GM12873 (cell line): ENCODE results near the gene CCDC149.

Experiments used
- TF ChIP-seq, protein P1 (sequence below): IDR thresholded peaks from 2 replicates; pipeline ENCODE4 v1.5.1; 2012; ENCODE audit warnings: low read depth, mild to moderate bottlenecking, moderate library complexity, low read length, control low read depth; ENCODE audit not compliant: insufficient read depth; ENCODE audit errors: missing control alignments

The CCDC149 gene

DNA sequence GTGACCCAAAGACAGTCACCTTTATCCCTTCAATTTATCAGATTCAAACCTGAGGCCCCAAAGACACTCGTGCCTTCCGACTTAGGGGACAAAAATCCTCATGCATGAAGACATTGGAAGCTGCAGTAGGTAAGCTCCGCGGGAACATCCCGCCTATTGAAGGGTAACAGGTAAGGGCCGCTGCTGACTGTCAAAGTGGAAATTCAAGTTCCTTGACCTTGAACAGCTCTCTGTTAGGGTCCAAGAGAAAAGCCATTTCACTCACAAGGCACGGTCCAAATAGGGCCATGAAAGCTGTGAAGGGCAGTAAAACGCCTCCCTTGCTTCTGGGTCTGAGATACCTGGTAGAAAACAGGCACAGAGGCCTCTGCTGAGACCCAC lies 34.2 kb downstream of the CCDC149 start:
- TF ChIP-seq, protein P1, sequence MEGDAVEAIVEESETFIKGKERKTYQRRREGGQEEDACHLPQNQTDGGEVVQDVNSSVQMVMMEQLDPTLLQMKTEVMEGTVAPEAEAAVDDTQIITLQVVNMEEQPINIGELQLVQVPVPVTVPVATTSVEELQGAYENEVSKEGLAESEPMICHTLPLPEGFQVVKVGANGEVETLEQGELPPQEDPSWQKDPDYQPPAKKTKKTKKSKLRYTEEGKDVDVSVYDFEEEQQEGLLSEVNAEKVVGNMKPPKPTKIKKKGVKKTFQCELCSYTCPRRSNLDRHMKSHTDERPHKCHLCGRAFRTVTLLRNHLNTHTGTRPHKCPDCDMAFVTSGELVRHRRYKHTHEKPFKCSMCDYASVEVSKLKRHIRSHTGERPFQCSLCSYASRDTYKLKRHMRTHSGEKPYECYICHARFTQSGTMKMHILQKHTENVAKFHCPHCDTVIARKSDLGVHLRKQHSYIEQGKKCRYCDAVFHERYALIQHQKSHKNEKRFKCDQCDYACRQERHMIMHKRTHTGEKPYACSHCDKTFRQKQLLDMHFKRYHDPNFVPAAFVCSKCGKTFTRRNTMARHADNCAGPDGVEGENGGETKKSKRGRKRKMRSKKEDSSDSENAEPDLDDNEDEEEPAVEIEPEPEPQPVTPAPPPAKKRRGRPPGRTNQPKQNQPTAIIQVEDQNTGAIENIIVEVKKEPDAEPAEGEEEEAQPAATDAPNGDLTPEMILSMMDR = no peak

DNA sequence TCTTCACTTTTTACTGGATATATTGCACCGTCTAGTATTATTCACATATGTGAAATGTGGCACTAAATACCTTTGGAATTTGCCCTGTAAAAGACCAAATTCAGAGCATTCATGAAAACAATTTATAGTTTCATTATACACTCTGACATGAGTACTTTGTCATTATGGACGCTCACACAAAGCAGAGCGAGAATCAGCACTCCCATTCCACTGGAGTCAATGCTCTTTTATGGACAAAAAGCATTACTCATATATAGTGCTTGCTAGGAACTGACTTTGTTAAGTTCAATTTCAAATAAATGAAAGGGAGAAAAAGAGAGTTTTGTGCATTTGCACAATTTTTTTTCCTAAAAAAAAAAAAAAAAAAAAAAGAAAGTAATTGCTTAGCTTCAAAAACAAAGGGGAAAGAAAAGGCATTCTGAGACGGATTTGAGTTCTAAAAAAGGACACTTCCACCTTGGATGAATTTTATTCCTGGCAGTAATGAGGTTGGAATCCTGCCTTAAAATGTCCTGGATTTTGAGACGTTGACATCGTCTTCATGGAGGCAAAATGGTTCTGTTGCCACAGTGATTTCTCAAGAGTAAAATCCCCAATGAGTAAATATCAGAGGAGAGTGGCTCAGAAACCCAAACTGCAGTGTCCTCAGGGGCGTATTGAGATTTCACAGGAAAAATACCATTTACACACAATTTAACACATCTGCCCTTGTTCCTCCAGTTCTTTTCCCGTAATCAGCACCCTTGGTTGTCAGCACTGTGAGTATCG lies 34.8 kb downstream of the CCDC149 start:
- TF ChIP-seq, protein P1 = no peak

DNA sequence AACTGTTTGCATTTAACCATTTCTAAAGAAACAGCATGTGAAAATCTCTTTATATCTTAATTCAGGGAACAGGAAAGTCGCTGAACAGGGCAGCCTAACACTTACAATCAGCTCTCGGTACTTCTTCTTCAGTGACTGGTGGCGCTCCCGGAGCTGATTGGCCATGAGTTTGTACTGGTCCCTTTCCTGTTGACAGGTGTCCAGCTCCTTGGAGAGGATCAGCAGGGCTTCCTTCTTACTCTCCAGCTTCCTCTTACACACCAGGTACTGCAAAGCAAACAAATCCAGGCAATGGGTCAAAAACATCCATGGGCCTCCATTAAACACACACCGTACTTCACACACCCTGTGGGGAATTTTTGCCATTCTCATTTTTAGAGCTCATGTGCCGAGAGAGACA lies 36.4 kb downstream of the CCDC149 start:
- TF ChIP-seq, protein P1 = no peak

DNA sequence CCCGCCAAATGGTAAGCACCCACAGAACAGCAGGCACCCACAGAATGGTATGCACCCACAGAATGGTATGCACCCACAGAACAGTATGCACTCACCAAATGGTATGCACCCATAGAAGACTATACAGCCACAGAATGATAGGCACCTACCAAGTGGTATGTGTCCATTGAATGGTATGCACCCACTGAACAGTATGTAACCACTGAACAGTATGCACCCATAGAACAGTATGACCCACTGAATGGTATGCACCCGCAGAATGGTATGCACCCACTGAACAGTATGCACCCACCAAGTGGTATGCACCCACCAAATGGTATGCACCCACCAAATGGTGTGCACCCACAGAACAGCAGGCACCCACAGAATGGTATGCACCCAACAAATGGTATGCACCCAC lies 40.1 kb downstream of the CCDC149 start:
- TF ChIP-seq, protein P1 = no peak

DNA sequence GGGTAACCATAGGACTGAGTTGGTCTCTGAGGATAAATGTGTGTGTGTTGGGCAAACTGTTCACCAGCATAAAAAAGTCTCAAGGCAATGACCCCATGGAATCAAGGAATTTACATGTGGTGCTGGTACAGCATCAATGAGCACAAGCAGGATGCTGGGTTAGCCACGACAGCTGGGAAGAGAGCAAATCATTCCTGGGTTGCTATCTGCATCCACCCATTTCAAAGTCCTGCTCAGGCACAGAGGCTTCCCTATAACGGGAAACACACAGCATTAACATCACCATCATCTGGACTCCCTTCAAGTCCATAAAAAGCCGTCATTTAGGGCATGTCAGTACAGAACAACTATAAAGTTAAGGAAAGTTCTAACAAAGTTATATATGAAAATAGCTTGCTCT lies 41.6 kb downstream of the CCDC149 start:
- TF ChIP-seq, protein P1 = no peak

DNA sequence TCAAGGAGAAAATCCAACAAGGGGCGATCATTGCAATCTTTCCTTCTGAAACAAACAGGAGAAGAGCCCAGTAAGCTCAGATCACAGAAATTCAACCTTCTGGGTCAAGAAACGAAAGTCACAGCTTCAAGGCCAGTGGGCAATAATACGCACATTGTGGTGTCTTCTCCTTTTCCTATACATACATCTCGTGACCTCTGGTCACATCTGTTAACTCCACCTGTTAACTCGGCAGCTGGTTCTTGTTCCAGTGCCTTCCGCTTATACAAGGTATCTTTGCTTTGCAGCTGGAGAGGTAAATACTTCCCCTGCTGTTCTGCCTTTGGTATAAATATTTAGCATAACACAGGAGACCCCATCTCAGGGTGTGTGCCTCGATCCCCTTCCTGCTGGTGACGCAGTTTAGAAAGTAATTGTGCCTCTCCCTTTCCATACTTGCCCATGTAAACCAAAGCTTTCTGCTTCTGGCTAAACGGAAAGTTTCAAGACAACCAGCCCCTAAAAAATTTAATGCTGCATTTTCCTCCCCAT lies 45.0 kb downstream of the CCDC149 start:
- TF ChIP-seq, protein P1 = no peak

DNA sequence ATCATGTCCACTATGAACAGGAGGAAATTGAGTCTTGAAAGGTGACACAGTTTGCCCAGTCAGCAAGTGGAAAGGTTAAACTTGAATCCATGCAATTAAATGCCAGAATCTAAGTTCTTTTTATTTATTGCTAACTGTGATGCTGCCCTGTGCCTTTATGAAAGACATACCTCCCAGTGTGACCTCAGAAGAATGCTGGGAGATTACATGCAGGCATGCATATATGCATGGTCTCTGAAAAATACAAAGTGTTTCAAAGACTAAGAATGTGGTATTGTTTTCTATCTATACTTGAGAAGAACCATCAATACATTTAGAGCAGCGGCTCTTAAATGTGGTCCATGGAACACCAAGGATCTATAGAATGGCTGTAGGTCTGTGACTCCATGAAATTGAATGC lies 45.6 kb downstream of the CCDC149 start:
- TF ChIP-seq, protein P1 = no peak
